CD4-positive, alpha-beta T cell (primary cell): ENCODE measurements around the gene NPAS3. TPM values are rescaled to one million over a fixed set of nuclear protein-coding genes. Genes with fewer than 3 reads are reported as not detected.

ENCODE experiments used
- ATAC-seq: fragments of 200-7000 bp; cut with Tn5 transposase; one replicate; pipeline ENCODE4 v1.10.0; 2022; ENCODE audit warnings: mild to moderate bottlenecking; ENCODE audit not compliant: poor library complexity
- CTCF ChIA-PET: fragments of 350-600 bp; sonication (Branson Sonifier 250); formaldehyde crosslinking; loops from one replicate; lab custom pipeline; 2021; ENCODE audit warnings: antibody characterized with exemption, inconsistent platforms; lab: Charles Lee
- POLR2A ChIA-PET: fragments of 350-600 bp; sonication (Branson Sonifier 250); formaldehyde crosslinking; loops from one replicate; lab custom pipeline; 2021; ENCODE audit warnings: antibody characterized with exemption, inconsistent platforms; lab: Charles Lee
- DNase-seq, 14 experiments: peaks; one replicate each; pipeline ENCODE4 v3.0.0-alpha.2; 2013 to 2020; ENCODE audit warnings: mixed read lengths in 2 of 14
- H3K27ac ChIP-seq, 2 donors: one replicate each; pipeline versions ENCODE4 v1.5.1 to v1.7.0; 2013; ENCODE audit warnings: low read length in 2 of 2, low read depth in 1 of 2, mild to moderate bottlenecking in 1 of 2
- H3K27me3 ChIP-seq, 2 experiments: 1 replicate in 1 of 2; 2 replicates in 1 of 2; pipeline versions ENCODE4 v1.6.1 to v1.7.0; 2013; ENCODE audit warnings: low read length in 2 of 2, control low read depth in 1 of 2, mild to moderate bottlenecking in 1 of 2, moderate library complexity in 1 of 2; ENCODE audit not compliant: insufficient read depth in 2 of 2, control insufficient read depth in 1 of 2
- H3K36me3 ChIP-seq: one replicate; pipeline ENCODE4 v1.6.1; 2013; ENCODE audit warnings: low read length, control low read depth; ENCODE audit not compliant: insufficient read depth
- H3K4me1 ChIP-seq: one replicate; pipeline ENCODE4 v1.6.1; 2013; ENCODE audit warnings: low read length, control low read depth; ENCODE audit not compliant: insufficient read depth
- H3K4me3 ChIP-seq: one replicate; pipeline ENCODE4 v1.5.1; 2013; ENCODE audit warnings: mild to moderate bottlenecking, low read length, moderate library complexity
- H3K9me3 ChIP-seq, 2 experiments: 1 replicate in 1 of 2; 2 replicates in 1 of 2; pipeline versions ENCODE4 v1.6.1 to v1.7.0; 2013; ENCODE audit warnings: low read length in 2 of 2, mild to moderate bottlenecking in 2 of 2, control low read depth in 1 of 2, moderate library complexity in 1 of 2; ENCODE audit not compliant: control insufficient read depth in 1 of 2, insufficient read depth in 1 of 2
- H3K27ac Mint-ChIP-seq: one replicate; pipeline ENCODE4 v1.8.0; 2020; ENCODE audit warnings: mixed read lengths
- H3K27me3 Mint-ChIP-seq: one replicate; pipeline ENCODE4 v1.8.0; 2021; ENCODE audit warnings: mixed read lengths
- H3K36me3 Mint-ChIP-seq: one replicate; pipeline ENCODE4 v1.8.0; 2021; ENCODE audit warnings: low read depth, mixed read lengths
- H3K4me1 Mint-ChIP-seq: one replicate; pipeline ENCODE4 v1.8.0; 2021; ENCODE audit warnings: low read depth, mixed read lengths
- H3K4me3 Mint-ChIP-seq: one replicate; pipeline ENCODE4 v1.8.0; 2020; ENCODE audit warnings: mild to moderate bottlenecking, mixed read lengths
- H3K9me3 Mint-ChIP-seq: one replicate; pipeline ENCODE4 v1.8.0; 2020; ENCODE audit warnings: mixed read lengths
- CTCF ChIP-seq: fragments of 200-600 bp; IDR thresholded peaks from one replicate; pipeline ENCODE4 v1.8.0; 2022; ENCODE audit warnings: antibody characterized with exemption, mild to moderate bottlenecking
- intact Hi-C, 2 experiments: fragments of 100-400 bp; cut with DNase I in 1 of 2; cut with micrococcal nuclease in 1 of 2; formaldehyde crosslinking; loops; one replicate each; pipeline versions ENCODE4 v1.15.1 to v1.9.0; 2023 to 2025; cut with DNase I, micrococcal nuclease
- total RNA-seq, 174 experiments: library from RNA in 2 of 174; stranded (reverse) in 2 of 174; gene quantifications; one replicate each; pipeline ENCODE4 v1.2.3 and lab custom pipeline; 2021 to 2026

The NPAS3 gene
- total RNA-seq, 2 experiments from 2014 or later, result not detected

GRCh38 chr14:33737446-33737845, 798.8 kb downstream of the NPAS3 start:
- Histone ChIP-seq H3K9me3 (no peaks in the 10 kb centered on the region), H3K27me3 (no peaks in the 10 kb centered on the region), H3K36me3 (no peaks in the 10 kb centered on the region), H3K27ac (no peak overlapping the region), H3K4me1 (no peaks in the 10 kb centered on the region), H3K4me3 (no peak overlapping the region)
- H3K9me3 Mint-ChIP-seq, result no peaks in the 10 kb centered on the region
- H3K36me3 Mint-ChIP-seq, result no peaks in the 10 kb centered on the region
- H3K4me3 Mint-ChIP-seq, result no peak overlapping the region
- ATAC-seq (no peak), DNase-seq (no peak)
- peaks cover 4% of the 10 kb centered on the region for H3K4me1 Mint-ChIP-seq
- POLR2A ChIA-PET, result no interaction called here
- no peak for TF ChIP-seq CTCF
- no peak overlapping the region for H3K27ac Mint-ChIP-seq
- no peaks in the 10 kb centered on the region for H3K27me3 Mint-ChIP-seq
- intact Hi-C loops, result no loop called here
- CTCF ChIA-PET, result no interaction called here

- CTCF ChIA-PET, result no interaction called here
These were observed 799.4 kb downstream of the NPAS3 start for GRCh38 chr14:33738029-33738428.

GRCh38 chr14:33738491-33738890, 799.8 kb downstream of the NPAS3 start:
- Mint-ChIP-seq H3K27ac (no peak overlapping the region), H3K9me3 (no peaks in the 10 kb centered on the region), H3K27me3 (no peaks in the 10 kb centered on the region), H3K4me1 (peaks cover 2% of the 10 kb centered on the region), H3K4me3 (no peak overlapping the region), H3K36me3 (no peaks in the 10 kb centered on the region)
- no peaks in the 10 kb centered on the region for H3K4me1 ChIP-seq
- ATAC-seq (no peak), DNase-seq (no peak)
- no peak for TF ChIP-seq CTCF
- POLR2A ChIA-PET, result no interaction called here
- no peaks in the 10 kb centered on the region for H3K9me3 ChIP-seq
- intact Hi-C loops, result no loop called here
- H3K36me3 ChIP-seq, result no peaks in the 10 kb centered on the region
- CTCF ChIA-PET, result no interaction called here
- no peak overlapping the region for H3K27ac ChIP-seq
- no peak overlapping the region for H3K4me3 ChIP-seq
- H3K27me3 ChIP-seq, result no peaks in the 10 kb centered on the region

More at GRCh38 chr14:33738029-33738428, 799.4 kb downstream of the NPAS3 start:
- Histone ChIP-seq H3K36me3 (no peaks in the 10 kb centered on the region), H3K4me3 (no peak overlapping the region), H3K27ac (no peak overlapping the region), H3K9me3 (no peaks in the 10 kb centered on the region), H3K4me1 (no peaks in the 10 kb centered on the region), H3K27me3 (no peaks in the 10 kb centered on the region)
- no peak overlapping the region for H3K27ac Mint-ChIP-seq
- POLR2A ChIA-PET, result no interaction called here
- DNase-seq (no peak), ATAC-seq (no peak)
- H3K36me3 Mint-ChIP-seq, result no peaks in the 10 kb centered on the region
- H3K27me3 Mint-ChIP-seq, result no peaks in the 10 kb centered on the region
- peaks cover 4% of the 10 kb centered on the region for H3K4me1 Mint-ChIP-seq
- intact Hi-C loops, result no loop called here
- TF ChIP-seq CTCF, result no peak
- no peak overlapping the region for H3K4me3 Mint-ChIP-seq
- H3K9me3 Mint-ChIP-seq, result no peaks in the 10 kb centered on the region
